SH-SY5Y (cell line): ENCODE results near the gene SLC9A9.

Source experiments
- GATA2 ChIP-seq: IDR thresholded peaks from 2 replicates; pipeline ENCODE4 v1.6.1; 2011; ENCODE audit warnings: mild to moderate bottlenecking, low read depth, low read length
- GATA3 ChIP-seq: IDR thresholded peaks from 2 replicates; pipeline ENCODE4 v1.6.1; 2011; ENCODE audit warnings: low read depth, mild to moderate bottlenecking, low read length, moderate library complexity

SLC9A9 gene

DNA sequence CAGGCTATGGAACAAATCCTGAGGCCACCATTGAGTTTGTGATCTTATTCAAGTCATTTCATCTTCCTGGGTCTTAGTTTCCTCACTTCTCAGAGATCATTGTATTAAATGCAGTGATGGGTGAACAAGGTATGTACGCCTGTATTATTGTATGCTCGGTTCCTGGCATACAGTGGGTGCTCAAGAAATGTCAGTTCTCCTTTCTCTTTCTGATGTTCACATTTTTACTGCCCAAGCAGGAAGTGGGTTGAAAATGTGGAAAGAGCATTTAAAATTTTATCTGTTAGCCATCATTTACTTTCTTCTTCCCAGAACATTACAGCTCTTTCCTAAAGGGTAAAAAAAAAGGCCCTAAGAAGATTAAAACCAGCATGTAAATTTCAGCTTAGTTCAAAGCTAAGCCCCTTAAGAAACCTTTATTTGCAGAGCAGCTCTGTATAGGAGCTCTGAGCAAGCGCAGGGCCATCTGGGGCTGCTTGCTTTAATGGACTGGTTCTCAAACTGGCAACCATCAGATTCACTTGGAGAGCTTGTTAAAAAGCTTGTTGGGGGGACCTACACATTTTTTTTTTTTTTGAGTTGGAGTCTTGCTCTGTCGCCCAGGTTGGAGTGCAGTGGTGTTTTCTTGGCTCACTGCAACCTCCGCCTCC is 549.3 kb downstream of the SLC9A9 start:
- TF ChIP-seq GATA3 (no peak), GATA2 (no peak)

DNA sequence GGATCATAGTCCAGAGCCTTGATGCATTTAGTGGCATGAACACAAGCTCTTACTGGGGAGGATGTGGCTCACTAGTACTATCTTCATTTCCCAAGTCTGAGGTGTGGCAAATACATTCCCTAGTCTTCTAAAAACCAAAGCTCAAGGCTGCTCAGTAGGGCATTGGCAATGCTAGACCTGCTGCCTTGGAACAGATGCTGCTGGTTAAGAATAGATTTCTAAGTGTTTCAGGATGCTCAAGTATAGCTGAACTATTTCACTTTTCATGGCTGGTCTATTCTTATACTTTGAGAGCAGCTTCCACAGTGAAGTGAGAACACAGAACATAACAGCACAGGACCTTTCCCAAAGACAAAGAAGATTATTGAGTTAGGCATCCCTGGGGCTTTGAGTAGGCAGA is 549.9 kb downstream of the SLC9A9 start:
- TF ChIP-seq GATA2 (no peak), GATA3 (no peak)

DNA sequence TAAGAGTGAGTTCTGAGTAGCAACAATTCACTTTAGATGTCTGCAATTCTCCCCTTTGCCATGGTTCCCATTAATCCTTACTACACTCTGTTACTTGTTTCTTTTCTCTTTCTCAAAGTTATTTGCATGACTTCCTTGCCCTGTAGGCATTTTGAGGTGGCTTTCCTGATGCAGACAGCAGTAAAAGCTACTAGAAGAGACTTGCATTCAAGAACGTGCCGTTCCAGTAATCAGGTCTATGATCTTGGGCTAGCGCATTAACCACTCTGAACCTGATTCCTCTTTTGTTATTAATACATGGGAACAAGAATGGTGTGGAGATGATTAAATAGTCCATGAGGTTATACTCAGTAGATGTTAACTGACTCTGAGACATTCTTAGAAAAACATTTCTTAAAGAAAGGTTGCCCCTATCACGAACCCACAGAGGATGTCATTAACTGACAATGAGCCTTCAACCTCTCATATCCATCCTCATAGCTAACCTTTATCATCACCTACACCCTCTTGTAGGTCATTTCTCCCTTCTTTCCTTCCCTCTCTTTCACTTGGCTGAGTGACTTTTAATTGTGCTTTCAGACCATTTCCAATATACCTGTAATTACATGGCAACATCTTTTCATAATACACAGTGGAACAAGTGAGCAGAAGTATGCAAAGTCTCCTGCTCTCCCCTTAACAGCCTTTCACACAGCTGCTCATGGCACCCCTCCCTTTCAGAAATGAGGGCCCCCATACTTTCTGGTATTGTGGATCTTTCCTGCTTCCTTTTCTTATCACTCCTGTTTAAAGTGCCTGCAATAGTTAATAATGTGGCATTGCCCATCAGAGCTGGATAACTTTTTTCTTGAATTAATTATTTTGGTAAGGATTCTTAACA is 552.8 kb downstream of the SLC9A9 start:
- TF ChIP-seq GATA3 (no peak), GATA2 (no peak)

DNA sequence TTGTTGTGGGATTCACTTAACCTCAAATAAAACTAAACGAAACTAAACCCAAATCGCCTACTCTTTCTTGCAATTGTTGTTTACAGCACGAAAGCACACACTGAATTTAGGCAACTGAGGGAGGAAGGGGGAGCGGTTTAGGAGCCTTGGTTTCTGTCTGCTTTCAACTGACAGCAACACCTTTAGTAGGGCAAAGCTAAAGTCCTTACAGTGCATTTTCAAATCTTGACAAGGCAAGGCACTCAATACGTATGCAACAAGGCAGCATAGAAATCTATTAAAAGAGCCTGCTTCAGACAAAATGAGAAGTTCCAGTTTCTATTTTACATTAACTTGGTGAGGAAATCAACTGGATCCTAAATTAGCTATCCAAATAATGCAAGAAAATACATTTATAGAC is 554.1 kb downstream of the SLC9A9 start:
- TF ChIP-seq GATA3 (no peak), GATA2 (no peak)

DNA sequence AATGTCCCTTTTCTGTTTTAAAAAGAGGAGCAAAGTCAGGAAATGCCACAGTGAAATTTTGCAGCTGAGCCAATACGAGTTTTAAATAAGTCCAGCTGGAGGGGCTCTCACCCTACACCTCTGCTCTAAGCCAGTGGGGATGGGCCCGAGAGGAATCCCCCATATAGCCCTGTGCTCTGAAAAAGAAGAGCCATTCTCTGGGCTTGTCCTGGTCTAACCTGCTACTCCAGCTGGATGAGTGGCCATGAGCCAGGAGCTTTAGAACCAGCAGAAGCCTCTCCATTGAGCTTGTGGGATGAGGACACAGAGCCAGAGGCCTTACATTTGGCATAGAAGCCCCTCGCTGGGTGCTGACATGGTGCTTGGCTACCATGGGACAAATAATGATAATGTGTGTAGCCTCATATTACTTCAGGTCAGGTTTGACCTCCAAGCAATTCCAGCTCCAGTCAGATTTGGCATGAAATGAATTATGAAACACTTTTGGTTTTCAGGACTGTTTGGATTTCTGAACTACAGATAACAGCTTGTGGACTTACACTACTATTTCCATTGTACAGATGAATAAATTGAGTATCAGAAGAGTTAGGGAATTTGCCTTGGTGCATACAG is 556.3 kb downstream of the SLC9A9 start:
- TF ChIP-seq GATA3 (no peak), GATA2 (no peak)

DNA sequence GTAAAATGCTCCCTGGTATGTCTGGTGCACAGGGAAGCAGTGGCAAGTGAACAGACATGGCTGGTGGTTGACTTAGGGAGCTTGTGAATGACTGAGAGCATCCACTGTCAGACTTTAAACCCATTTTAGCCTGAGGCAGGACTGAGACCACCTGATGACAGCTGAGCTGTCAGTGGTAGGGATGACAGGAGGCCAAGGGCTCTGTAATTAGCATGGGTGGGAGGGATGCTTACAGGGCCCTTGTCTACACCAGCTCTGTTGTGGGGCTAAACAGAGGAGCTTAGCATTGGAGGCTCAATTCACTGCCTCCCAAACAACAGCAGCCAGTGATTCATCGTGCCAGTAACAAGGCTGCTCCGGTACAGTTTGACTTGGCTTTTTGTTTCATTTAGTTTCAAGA is 559.3 kb downstream of the SLC9A9 start:
- TF ChIP-seq GATA2 (no peak), GATA3 (no peak)

DNA sequence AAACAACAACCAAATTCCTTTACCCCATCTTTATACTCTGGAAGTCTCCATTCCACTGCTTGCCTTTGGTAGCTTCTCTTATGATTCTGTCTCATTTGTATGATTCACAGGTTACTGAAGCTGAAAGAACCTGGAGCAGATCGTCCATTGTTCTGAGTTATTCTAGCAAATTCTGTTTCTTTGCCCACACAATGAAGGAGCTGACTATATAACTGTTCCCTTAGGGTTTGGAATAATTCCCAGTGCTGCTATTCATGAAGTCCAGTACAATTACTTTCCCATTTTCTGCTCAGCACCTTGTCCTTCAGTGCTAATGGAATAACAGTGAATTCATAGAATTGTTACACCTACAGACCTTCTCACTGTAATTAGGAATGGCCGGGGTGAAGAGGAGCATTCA is 560.9 kb downstream of the SLC9A9 start:
- TF ChIP-seq GATA3 (no peak), GATA2 (no peak)

DNA sequence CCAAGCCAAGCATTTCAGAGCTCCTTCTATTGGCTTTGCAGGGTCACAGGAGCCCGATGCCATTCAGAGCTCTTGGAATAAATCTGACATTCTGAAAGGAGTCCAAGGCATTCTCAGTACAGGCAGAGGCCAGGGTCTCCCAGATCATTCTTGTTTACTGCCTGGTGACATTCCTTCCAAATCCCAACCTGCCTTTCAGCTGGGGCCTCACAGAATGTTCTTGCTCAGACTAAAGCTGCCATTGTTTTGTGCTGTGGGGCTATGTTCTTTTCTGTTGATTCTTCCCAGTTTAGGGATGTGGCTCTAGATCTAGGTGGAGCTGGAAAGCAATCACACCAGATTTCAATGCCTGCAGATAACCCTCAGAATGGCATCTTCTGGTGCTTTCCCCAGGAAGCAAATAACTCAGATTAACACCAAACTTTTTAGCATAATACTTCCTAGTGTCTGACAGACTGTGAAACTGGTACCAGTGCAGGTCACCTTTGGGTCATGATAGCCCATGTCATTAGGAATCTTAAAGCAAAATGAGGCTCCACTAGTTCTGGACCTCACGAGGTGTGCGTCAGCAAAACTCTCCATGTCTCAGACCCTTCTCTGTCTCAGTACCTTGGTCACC is 561.8 kb downstream of the SLC9A9 start:
- TF ChIP-seq GATA2 (no peak), GATA3 (no peak)

DNA sequence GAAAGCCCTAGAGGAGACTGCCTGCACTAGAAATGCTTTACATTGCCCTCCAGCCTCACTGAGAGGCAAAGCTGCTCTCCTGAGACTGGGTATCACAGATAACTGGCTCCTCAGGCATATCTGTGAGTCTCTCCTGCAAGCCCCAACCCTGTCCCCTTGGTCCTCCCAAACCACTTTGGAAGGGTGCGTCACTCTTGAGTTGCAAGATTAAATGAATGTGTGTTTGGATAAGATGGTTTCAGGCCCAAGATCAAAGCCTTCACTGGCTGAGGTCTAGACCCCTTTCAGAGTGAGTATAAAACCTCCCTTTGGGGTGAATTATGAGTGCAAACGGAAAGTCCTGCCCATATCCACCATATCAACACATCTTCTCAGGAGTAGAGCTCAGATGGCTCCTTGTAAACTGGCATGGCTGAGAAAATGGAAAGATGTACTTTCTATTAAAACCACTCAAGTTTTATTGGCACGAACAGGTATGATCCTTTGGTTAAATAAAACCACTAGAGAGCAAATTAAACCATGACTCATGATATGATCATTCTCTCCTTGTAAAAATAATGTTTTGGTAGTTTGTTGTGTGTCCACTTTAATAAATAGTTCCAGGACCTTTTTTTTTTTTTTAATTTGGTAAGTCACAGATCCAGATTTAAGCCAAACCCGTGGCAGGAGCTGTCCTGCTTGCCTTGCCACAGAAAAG is 564.7 kb downstream of the SLC9A9 start:
- TF ChIP-seq GATA3 (no peak), GATA2 (no peak)

DNA sequence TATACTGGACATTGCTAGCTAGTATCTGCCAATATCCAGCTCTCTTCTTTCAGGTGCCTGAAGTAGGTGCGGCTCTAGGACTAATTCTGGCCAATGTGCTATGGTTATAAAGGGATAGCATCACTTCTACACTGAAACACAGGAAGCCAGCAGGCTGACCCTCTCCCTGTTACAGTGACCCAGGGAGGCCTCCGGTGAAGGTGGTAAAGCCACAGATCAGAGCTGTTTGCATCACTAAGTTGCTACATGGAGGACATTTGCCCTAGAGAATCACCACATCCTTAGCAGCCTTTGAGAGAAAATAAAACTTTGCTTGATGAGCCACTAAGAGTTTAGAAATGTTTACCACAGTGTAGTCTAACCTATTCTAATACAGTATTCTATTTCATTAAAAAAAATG is 567.3 kb downstream of the SLC9A9 start:
- TF ChIP-seq GATA2 = no peak
- no peak for TF ChIP-seq GATA3

DNA sequence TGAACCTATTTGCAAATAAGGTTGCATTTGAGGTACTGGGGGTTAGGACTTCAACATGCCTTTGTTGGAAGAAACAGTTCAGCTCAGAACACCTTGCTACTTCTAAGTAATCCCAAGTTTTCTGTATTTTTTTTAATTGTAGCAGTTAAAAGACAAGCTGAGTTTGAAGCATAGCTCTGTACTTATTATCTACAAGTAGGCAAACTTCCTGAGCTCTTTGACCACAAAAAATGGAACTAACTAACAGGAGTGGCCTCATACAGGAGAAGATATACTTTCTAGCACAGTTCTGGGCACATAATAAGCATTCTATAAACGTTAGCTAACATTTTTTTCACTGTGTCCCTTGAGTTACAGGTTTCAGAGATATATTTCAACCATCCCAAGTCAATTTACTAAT is 569.5 kb downstream of the SLC9A9 start:
- TF ChIP-seq GATA3 (no peak), GATA2 (no peak)

DNA sequence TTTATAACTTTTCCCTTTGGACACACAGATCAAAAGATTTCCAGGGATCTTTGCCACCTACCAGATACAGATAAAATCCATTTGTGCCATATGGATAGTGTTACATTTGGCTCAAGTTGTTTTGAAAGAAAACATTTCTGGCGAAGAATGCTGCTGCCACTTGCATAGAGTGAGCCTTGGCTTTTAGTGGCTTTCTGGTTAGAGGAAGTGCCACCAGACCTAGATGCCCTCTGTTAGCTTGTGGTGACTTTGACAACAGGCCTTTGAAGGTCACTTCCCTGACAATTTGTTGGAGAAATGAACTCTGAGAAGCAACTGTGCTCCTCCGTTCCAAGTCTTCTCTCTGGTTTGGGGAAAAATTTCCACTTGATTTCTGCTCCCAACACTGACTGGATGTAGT is 570.7 kb downstream of the SLC9A9 start:
- TF ChIP-seq GATA2 (no peak), GATA3 (no peak)

DNA sequence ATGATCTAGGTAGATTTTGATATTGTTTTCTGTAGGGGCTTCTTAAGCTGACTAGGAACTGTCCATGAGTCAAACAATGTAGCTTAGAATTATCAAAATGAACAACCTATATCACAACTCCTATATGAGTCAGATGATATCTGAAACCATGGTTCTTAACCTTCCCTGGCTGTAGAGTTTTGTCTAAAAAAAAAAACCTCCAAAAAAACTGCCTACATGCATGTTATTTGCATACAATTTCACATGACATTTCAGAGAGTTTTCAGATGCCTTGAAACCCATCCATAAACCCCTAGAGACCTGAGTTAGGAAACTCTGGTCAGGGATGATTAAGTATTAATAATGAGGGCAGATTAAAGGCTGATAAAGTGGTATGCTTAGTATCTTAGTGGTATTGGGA is 571.7 kb downstream of the SLC9A9 start:
- TF ChIP-seq GATA2 (no peak), GATA3 (no peak)

DNA sequence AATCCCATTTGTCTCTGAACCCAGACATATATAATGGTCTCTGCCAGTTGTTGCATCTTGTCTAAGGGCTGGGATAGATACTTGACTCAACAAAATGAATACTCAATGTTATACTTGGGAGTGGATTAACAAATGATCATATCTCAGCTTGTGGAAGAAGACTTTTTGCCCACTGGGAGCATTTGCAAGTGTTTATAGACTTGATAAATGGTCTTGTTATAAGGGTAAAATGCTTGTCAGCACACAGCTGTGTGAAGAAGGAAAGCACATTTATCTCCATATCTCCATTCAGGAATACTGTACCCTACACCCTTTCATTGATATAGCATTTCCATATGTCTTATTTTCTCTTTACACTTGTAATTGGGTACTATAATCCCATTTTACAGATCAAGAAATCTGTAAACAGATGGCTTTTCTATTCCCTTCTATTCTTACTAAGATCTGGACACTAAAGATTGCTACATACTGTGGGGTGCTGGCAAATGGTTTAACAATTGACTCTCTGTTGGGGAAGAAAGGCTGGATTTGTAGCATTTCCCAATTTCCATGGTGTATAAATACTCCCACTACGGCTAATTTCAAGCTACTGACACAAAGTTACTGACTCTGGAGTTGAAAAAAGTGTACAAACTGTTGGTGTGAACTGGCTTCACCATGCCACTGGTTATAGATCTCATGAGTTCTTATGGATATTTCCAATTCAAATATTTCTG is 574.1 kb downstream of the SLC9A9 start:
- TF ChIP-seq GATA2 = no peak
- no peak for TF ChIP-seq GATA3
